Mammary epithelial cell (primary cell): Measurements from ENCODE around the gene AUTS2.

Experiments used
- EZH2 ChIP-seq: IDR thresholded peaks from 2 replicates; pipeline ENCODE4 v1.6.1; 2012; ENCODE audit warnings: low read length, inconsistent platforms, borderline replicate concordance
- TF ChIP-seq, protein P1 (sequence below), 2 donors: IDR thresholded peaks in 1 of 2; conservative IDR thresholded peaks in 1 of 2; 2 replicates each; pipeline ENCODE4 v1.5.1; 2011 to 2012; ENCODE audit warnings: inconsistent platforms in 2 of 2, low read length in 2 of 2, mild to moderate bottlenecking in 2 of 2, control low read depth in 1 of 2, low read depth in 1 of 2; ENCODE audit not compliant: insufficient read depth in 1 of 2; ENCODE audit errors: extremely low read depth in 1 of 2

- TF ChIP-seq, protein P1, sequence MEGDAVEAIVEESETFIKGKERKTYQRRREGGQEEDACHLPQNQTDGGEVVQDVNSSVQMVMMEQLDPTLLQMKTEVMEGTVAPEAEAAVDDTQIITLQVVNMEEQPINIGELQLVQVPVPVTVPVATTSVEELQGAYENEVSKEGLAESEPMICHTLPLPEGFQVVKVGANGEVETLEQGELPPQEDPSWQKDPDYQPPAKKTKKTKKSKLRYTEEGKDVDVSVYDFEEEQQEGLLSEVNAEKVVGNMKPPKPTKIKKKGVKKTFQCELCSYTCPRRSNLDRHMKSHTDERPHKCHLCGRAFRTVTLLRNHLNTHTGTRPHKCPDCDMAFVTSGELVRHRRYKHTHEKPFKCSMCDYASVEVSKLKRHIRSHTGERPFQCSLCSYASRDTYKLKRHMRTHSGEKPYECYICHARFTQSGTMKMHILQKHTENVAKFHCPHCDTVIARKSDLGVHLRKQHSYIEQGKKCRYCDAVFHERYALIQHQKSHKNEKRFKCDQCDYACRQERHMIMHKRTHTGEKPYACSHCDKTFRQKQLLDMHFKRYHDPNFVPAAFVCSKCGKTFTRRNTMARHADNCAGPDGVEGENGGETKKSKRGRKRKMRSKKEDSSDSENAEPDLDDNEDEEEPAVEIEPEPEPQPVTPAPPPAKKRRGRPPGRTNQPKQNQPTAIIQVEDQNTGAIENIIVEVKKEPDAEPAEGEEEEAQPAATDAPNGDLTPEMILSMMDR (conservative IDR thresholded peaks at IDR 0.05 in 1 of 2, IDR thresholded peaks at IDR 0.05 in 1 of 2; ENCODE audit: extremely low read depth in 1 of 2, insufficient read depth in 1 of 2, low read depth in 1 of 2, low read length in 2 of 2), result no peak
- no peak for TF ChIP-seq EZH2
These were observed 321.3 kb downstream of the AUTS2 start for GRCh38 chr7:69919426-69920111.
